Uterus (tissue), 2 donors: ENCODE data around the gene ZSWIM8.

Source experiments
- POLR2A ChIP-seq, 2 donors: fragments of 450-650 bp; IDR thresholded peaks; one replicate each; pipeline ENCODE4 v1.6.1; 2016; ENCODE audit warnings: antibody characterized with exemption in 2 of 2, mild to moderate bottlenecking in 1 of 2, moderate library complexity in 1 of 2
- TF ChIP-seq, protein P1 (sequence below), 4 experiments: fragments of 200-600 bp in 2 of 4; fragments of 450-650 bp in 2 of 4; sonication (generic) in 2 of 4; IDR thresholded peaks; one replicate each; pipeline ENCODE4 v1.5.1; 2016 to 2019; ENCODE audit warnings: antibody characterized with exemption in 4 of 4, mild to moderate bottlenecking in 2 of 4, moderate library complexity in 1 of 4

DNA sequence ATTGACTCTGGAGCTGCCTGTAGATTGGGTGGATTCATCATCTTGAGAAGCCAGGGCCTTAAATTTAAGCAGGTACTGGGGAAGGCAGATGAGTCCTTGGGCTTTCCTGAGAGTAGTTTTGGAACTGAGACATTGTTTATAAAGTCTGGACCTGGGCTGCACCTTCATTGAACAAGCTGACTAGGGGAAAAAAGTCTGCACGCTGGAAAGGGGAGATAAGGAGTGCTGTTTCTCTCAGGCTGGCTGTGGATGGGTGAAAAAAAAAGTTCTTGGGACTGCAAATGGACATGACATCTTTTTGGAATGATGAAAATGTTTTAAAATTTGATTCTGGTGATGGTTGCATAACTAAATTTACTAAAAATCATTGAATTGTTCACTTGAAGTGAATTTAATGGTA is 29.2 kb upstream of the ZSWIM8 start:
- TF ChIP-seq, protein P1, sequence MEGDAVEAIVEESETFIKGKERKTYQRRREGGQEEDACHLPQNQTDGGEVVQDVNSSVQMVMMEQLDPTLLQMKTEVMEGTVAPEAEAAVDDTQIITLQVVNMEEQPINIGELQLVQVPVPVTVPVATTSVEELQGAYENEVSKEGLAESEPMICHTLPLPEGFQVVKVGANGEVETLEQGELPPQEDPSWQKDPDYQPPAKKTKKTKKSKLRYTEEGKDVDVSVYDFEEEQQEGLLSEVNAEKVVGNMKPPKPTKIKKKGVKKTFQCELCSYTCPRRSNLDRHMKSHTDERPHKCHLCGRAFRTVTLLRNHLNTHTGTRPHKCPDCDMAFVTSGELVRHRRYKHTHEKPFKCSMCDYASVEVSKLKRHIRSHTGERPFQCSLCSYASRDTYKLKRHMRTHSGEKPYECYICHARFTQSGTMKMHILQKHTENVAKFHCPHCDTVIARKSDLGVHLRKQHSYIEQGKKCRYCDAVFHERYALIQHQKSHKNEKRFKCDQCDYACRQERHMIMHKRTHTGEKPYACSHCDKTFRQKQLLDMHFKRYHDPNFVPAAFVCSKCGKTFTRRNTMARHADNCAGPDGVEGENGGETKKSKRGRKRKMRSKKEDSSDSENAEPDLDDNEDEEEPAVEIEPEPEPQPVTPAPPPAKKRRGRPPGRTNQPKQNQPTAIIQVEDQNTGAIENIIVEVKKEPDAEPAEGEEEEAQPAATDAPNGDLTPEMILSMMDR (IDR thresholded peaks at IDR 0.05): no peak
- no peak for TF ChIP-seq POLR2A (IDR thresholded peaks at IDR 0.05)
